ENCODE results near the gene PAM16.

Gene PAM16

DNA sequence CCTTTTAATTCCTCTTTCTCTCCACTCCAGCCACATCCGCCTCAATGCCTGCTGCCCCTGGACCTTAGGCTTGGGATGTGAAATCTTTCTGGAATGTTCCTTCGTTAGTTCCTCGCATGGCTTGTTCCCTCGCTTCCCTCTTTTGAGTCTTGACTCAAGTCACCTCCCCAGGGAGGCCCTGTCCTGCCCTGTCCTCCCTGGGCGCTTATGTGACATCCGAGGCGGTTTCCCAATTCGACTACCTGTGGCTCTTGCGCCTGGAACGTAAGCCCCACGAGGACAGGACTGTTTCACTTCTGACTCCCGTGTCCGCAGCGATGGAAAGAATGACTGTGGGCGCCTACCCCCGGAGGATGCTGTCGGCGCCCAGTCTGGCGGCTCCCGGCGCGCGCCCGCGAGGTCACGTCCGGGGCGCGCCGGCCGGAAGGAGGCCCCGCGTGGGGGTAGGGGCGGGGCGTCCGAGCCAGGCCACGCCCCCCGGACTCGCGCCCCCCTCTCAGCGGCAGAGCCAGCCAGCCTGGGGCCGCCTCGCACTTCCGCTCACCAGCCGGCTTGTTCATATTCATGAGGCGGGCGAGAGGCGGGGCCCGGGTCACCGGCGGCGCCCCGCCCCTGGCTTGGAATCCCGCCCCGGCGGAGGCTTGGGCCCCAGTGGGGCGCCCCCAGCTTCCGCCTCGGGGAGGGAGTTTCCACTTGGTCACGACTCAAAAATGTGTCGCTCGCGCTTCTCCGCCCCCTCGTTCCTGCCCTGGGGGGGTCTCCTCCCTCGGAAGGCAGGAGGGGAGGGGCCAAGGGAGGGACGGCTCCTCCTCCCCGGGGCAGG is 43.7 kb downstream of the PAM16 start:
- Histone ChIP-seq H3K36me3 (ENCODE audit: insufficient read depth, low read length) (no peaks in the 10 kb centered on the region), H3K9ac (ENCODE audit: low read length) (no peak overlapping the region), H3K4me3 (ENCODE audit: low read depth in 1 of 2, low read length in 2 of 2) (peak overlapping the region; percentile 58 to 71), H3K9me3 (ENCODE audit: low read length) (no peaks in the 10 kb centered on the region), H3K27ac (ENCODE audit: low read depth, low read length) (peak overlapping the region; percentile 29), H3K4me1 (ENCODE audit: insufficient read depth, low read length) (peaks cover 13% of the 10 kb centered on the region), H3K27me3 (ENCODE audit: control insufficient read depth in 1 of 2, insufficient read depth in 2 of 2, low read length in 2 of 2) (no peaks in the 10 kb centered on the region)

GRCh38 chr16:4306470-4307214 is 44.5 kb downstream of the PAM16 start:
- Histone ChIP-seq H3K9me3 (ENCODE audit: low read length) (no peaks in the 10 kb centered on the region), H3K9ac (ENCODE audit: low read length) (no peak overlapping the region), H3K27ac (ENCODE audit: low read depth, low read length) (peak overlapping the region; percentile 29), H3K36me3 (ENCODE audit: insufficient read depth, low read length) (no peaks in the 10 kb centered on the region), H3K27me3 (ENCODE audit: control insufficient read depth in 1 of 2, insufficient read depth in 2 of 2, low read length in 2 of 2) (no peaks in the 10 kb centered on the region), H3K4me1 (ENCODE audit: insufficient read depth, low read length) (peaks cover 13% of the 10 kb centered on the region), H3K4me3 (ENCODE audit: low read depth in 1 of 2, low read length in 2 of 2) (peak overlapping the region; percentile 58 to 71)

DNA sequence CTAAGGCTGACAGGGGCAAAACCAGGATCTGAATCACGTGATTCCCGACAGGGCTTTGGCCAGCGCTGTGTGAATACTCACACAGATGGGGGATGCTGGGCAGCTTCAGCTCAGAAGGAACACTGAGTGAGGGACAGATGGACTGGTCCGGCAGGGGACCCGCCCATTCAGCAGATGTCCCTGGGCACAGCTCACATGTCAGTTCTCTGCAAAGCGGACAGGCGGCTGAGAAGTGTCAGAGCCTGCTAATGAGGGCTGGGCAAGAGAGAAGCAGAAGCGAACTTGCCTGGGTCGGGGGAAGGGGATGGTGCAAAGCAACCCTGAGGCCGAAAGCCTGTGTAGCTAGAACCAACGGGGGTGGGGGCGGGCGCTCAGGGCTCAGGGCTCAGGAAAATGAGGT is 47.1 kb downstream of the PAM16 start:
- H3K27me3 ChIP-seq (ENCODE audit: control insufficient read depth in 1 of 2, insufficient read depth in 2 of 2, low read length in 2 of 2): no peaks in the 10 kb centered on the region
- no peaks in the 10 kb centered on the region for H3K36me3 ChIP-seq (ENCODE audit: insufficient read depth, low read length)
- H3K4me3 ChIP-seq (ENCODE audit: low read depth in 1 of 2, low read length in 2 of 2): no peak overlapping the region
- H3K9me3 ChIP-seq (ENCODE audit: low read length): no peaks in the 10 kb centered on the region
- no peak overlapping the region for H3K27ac ChIP-seq (ENCODE audit: low read depth, low read length)
- no peak overlapping the region for H3K9ac ChIP-seq (ENCODE audit: low read length)
- H3K4me1 ChIP-seq (ENCODE audit: insufficient read depth, low read length): peaks cover 12% of the 10 kb centered on the region

DNA sequence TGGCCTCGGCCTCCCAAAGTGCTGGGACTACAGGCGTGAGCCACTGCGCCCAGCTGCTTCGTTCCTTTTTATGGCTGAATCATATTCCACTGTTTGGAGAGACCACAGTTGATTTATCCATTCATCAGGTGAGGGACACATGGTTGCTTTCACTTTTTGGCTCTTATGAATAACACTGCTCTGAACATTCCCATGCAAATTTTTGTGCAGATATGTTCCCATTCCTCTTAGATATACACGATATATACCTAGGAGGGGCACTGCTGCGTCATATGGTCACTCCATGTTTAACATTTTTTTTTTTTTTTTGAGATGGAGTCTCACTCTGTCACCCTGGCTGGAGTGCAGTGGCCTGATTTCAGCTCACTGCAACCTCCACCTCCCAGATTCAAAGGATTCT is 49.2 kb downstream of the PAM16 start:
- H3K27me3 ChIP-seq (ENCODE audit: control insufficient read depth in 1 of 2, insufficient read depth in 2 of 2, low read length in 2 of 2): no peaks in the 10 kb centered on the region
- no peak overlapping the region for H3K27ac ChIP-seq (ENCODE audit: low read depth, low read length)
- H3K36me3 ChIP-seq (ENCODE audit: insufficient read depth, low read length): no peaks in the 10 kb centered on the region
- no peak overlapping the region for H3K4me3 ChIP-seq (ENCODE audit: low read depth in 1 of 2, low read length in 2 of 2)
- no peaks in the 10 kb centered on the region for H3K9me3 ChIP-seq (ENCODE audit: low read length)
- H3K9ac ChIP-seq (ENCODE audit: low read length): no peak overlapping the region
- H3K4me1 ChIP-seq (ENCODE audit: insufficient read depth, low read length): peaks cover 14% of the 10 kb centered on the region

- no peaks in the 10 kb centered on the region for H3K27me3 ChIP-seq (ENCODE audit: control insufficient read depth in 1 of 2, insufficient read depth in 2 of 2, low read length in 2 of 2)
- H3K27ac ChIP-seq (ENCODE audit: low read depth, low read length): no peak overlapping the region
- peaks cover 11% of the 10 kb centered on the region for H3K4me1 ChIP-seq (ENCODE audit: insufficient read depth, low read length)
- H3K4me3 ChIP-seq (ENCODE audit: low read depth in 1 of 2, low read length in 2 of 2): no peak overlapping the region
- no peaks in the 10 kb centered on the region for H3K36me3 ChIP-seq (ENCODE audit: insufficient read depth, low read length)
- H3K9ac ChIP-seq (ENCODE audit: low read length): no peak overlapping the region
- no peaks in the 10 kb centered on the region for H3K9me3 ChIP-seq (ENCODE audit: low read length)
Observed at GRCh38 chr16:4301177-4301576, 49.9 kb downstream of the PAM16 start.

- no peaks in the 10 kb centered on the region for H3K36me3 ChIP-seq (ENCODE audit: insufficient read depth, low read length)
- H3K9me3 ChIP-seq (ENCODE audit: low read length): no peaks in the 10 kb centered on the region
- H3K4me3 ChIP-seq (ENCODE audit: low read depth in 1 of 2, low read length in 2 of 2): peak overlapping the region in 1 of 2 donors; percentile 41
- H3K27ac ChIP-seq (ENCODE audit: low read depth, low read length): peak overlapping the region; percentile 78
- H3K9ac ChIP-seq (ENCODE audit: low read length): no peak overlapping the region
- H3K27me3 ChIP-seq (ENCODE audit: control insufficient read depth in 1 of 2, insufficient read depth in 2 of 2, low read length in 2 of 2): no peaks in the 10 kb centered on the region
- peaks cover 16% of the 10 kb centered on the region for H3K4me1 ChIP-seq (ENCODE audit: insufficient read depth, low read length)
Observed at GRCh38 chr16:4298761-4299522, 52.2 kb downstream of the PAM16 start.

- Histone ChIP-seq H3K4me1 (ENCODE audit: insufficient read depth, low read length) (peaks cover 26% of the 10 kb centered on the region), H3K4me3 (ENCODE audit: low read depth in 1 of 2, low read length in 2 of 2) (no peak overlapping the region), H3K9ac (ENCODE audit: low read length) (no peak overlapping the region), H3K36me3 (ENCODE audit: insufficient read depth, low read length) (no peaks in the 10 kb centered on the region), H3K9me3 (ENCODE audit: low read length) (no peaks in the 10 kb centered on the region), H3K27me3 (ENCODE audit: control insufficient read depth in 1 of 2, insufficient read depth in 2 of 2, low read length in 2 of 2) (no peaks in the 10 kb centered on the region), H3K27ac (ENCODE audit: low read depth, low read length) (no peak overlapping the region)
Observed at GRCh38 chr16:4297480-4297879, 53.6 kb downstream of the PAM16 start.

DNA sequence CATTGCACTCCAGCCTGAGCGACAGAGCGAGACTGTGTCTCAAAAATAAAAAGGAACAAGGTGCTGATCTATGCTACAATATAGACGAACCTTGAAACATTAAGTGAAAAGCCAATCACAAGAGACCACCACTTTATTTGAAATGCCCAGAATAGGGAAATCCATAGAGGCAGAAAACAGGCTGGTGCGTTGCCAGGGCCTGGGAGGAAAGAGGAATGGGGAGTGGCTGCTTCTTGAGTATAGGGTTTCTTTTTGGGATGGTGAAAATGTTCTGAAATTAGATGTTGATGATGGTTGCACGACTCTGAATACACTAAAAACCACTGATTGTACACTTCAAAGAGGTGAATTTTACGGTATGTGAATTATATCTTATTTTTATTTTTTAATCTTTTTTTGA is 55.5 kb downstream of the PAM16 start:
- Histone ChIP-seq H3K9ac (ENCODE audit: low read length) (no peak overlapping the region), H3K4me1 (ENCODE audit: insufficient read depth, low read length) (peaks cover 32% of the 10 kb centered on the region), H3K9me3 (ENCODE audit: low read length) (no peaks in the 10 kb centered on the region)

DNA sequence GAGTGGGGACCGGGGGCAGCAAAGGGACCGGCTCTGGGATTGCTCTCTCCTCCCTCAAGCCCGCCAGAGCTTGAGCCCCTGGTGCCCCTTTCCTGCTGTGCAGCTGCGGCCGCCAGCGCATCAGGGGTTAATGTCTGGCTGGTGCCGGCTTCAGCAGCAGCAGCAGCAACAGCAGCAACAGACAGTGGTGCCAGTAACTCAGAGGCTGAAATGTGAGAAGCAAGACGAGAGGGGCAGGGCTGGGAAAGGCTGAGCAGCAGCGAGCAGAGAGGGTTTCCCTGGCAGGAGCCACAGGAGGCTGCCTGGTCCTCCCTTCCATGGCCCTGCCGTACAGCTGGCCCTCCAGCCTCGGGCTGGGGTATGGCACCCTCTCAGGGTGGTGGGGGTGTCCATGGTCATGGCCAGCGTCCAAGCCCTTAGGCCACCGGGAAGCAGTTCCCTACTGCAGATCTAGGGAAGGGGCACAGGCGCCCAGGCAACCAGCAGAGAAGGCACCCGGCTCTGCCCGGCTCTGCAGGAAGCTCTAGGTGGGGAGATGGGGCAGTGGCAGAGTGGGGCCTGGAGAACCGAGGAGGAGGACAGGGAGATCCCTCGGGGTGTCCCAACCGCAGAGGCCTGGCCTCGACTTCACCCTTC is 57.2 kb downstream of the PAM16 start:
- Histone ChIP-seq H3K27ac (ENCODE audit: low read depth, low read length) (peak overlapping the region; percentile 73), H3K4me3 (ENCODE audit: low read depth in 1 of 2, low read length in 2 of 2) (peak overlapping the region; percentile 7 to 52), H3K36me3 (ENCODE audit: insufficient read depth, low read length) (no peaks in the 10 kb centered on the region), H3K9ac (ENCODE audit: low read length) (peak overlapping the region; percentile 30), H3K9me3 (ENCODE audit: low read length) (no peaks in the 10 kb centered on the region), H3K27me3 (ENCODE audit: control insufficient read depth in 1 of 2, insufficient read depth in 2 of 2, low read length in 2 of 2) (no peaks in the 10 kb centered on the region), H3K4me1 (ENCODE audit: insufficient read depth, low read length) (peaks cover 23% of the 10 kb centered on the region)

More for the DNA sequence above, 55.5 kb downstream of the PAM16 start:
- H3K4me3 ChIP-seq (ENCODE audit: low read depth in 1 of 2, low read length in 2 of 2): no peak overlapping the region
- H3K27ac ChIP-seq (ENCODE audit: low read depth, low read length): no peak overlapping the region
- H3K36me3 ChIP-seq (ENCODE audit: insufficient read depth, low read length): no peaks in the 10 kb centered on the region
- H3K27me3 ChIP-seq (ENCODE audit: control insufficient read depth in 1 of 2, insufficient read depth in 2 of 2, low read length in 2 of 2): no peaks in the 10 kb centered on the region

GRCh38 chr16:4293181-4293716 is 57.9 kb downstream of the PAM16 start:
- H3K27ac ChIP-seq (ENCODE audit: low read depth, low read length): peak overlapping the region; percentile 73
- H3K4me1 ChIP-seq (ENCODE audit: insufficient read depth, low read length): peaks cover 27% of the 10 kb centered on the region
- peak overlapping the region; percentile 7 to 52 for H3K4me3 ChIP-seq (ENCODE audit: low read depth in 1 of 2, low read length in 2 of 2)
- H3K36me3 ChIP-seq (ENCODE audit: insufficient read depth, low read length): no peaks in the 10 kb centered on the region
- no peaks in the 10 kb centered on the region for H3K9me3 ChIP-seq (ENCODE audit: low read length)
- peak overlapping the region; percentile 30 for H3K9ac ChIP-seq (ENCODE audit: low read length)
- no peaks in the 10 kb centered on the region for H3K27me3 ChIP-seq (ENCODE audit: control insufficient read depth in 1 of 2, insufficient read depth in 2 of 2, low read length in 2 of 2)

GRCh38 chr16:4291699-4292098 is 59.4 kb downstream of the PAM16 start:
- Histone ChIP-seq H3K36me3 (ENCODE audit: insufficient read depth, low read length) (no peaks in the 10 kb centered on the region), H3K27me3 (ENCODE audit: control insufficient read depth in 1 of 2, insufficient read depth in 2 of 2, low read length in 2 of 2) (no peaks in the 10 kb centered on the region), H3K9ac (ENCODE audit: low read length) (no peak overlapping the region), H3K4me3 (ENCODE audit: low read depth in 1 of 2, low read length in 2 of 2) (no peak overlapping the region), H3K4me1 (ENCODE audit: insufficient read depth, low read length) (peaks cover 32% of the 10 kb centered on the region), H3K27ac (ENCODE audit: low read depth, low read length) (peak overlapping the region; percentile 75), H3K9me3 (ENCODE audit: low read length) (no peaks in the 10 kb centered on the region)
